Progenitor cell of endocrine pancreas (in vitro differentiated cells): ENCODE measurements around the gene CD160. TPM values are rescaled to one million over a fixed set of nuclear protein-coding genes. Genes with fewer than 3 reads are reported as not detected.
"Not testable (repeated sequence)": the region's sequence is repeated elsewhere in the genome, so short reads cannot be mapped to it uniquely, and the experiment has no call there.

Source experiments
- DNase-seq: peaks from one replicate; pipeline ENCODE4 v3.0.0; 2021; ENCODE audit warnings: low spot score; ENCODE audit not compliant: unreplicated experiment
- H3K27ac Mint-ChIP-seq: 2 replicates; pipeline ENCODE4 v1.8.0; 2021; ENCODE audit warnings: mild to moderate bottlenecking, moderate library complexity, mixed read lengths
- H3K27me3 Mint-ChIP-seq: 2 replicates; pipeline ENCODE4 v1.8.0; 2021; ENCODE audit warnings: mixed read lengths
- H3K36me3 Mint-ChIP-seq: 2 replicates; pipeline ENCODE4 v1.8.0; 2022; ENCODE audit warnings: mixed read lengths; ENCODE audit not compliant: insufficient read depth
- H3K4me1 Mint-ChIP-seq: 2 replicates; pipeline ENCODE4 v1.8.0; 2021; ENCODE audit warnings: low read depth, mixed read lengths
- H3K4me3 Mint-ChIP-seq: 2 replicates; pipeline ENCODE4 v1.8.0; 2021; ENCODE audit warnings: low read depth, mild to moderate bottlenecking, moderate library complexity, mixed read lengths
- H3K9me3 Mint-ChIP-seq: 2 replicates; pipeline ENCODE4 v1.8.0; 2021; ENCODE audit warnings: low read depth, mixed read lengths
- total RNA-seq: library from RNA; stranded (reverse); gene quantifications from 2 replicates; pipeline ENCODE4 v1.2.1, GENCODE V29; 2021
- TF ChIP-seq, protein P1 (sequence below): fragments of 200-600 bp; sonication (generic); IDR thresholded peaks from one replicate; pipeline ENCODE4 v1.5.0; 2021; ENCODE audit warnings: antibody characterized with exemption, mild to moderate bottlenecking; ENCODE audit not compliant: unreplicated experiment

CD160 gene
- total RNA-seq, 1 donor from 2014 or later, result not detected

DNA sequence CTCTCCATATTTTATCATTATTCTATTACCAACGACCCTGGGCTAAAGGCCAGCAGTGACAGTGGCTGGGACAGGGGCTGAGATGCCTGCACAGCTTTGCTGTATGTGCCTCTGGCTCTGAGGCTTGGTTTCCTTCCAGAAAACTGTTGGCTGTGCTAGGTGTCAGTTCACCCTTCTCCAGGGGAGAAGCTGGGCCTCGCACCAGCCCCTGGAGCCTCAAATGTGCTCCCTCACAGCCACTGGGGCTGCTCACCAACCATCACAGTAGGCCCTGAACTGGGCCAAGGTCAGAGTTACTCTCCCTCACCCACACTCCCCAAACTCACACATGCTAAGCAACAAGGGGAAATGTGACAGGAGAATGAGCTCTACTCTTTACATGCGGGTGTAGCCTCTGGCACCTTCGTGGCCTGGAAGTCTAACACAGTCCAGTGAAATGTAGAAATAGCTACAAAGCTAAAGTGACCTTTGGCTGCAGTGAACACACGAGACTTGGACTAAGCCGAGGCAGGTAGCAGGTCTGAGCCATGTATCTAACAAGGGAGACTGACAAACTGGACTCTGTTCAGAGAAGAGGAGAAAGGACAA is 4.7 kb upstream of the CD160 start:
- no peak for DNase-seq
- TF ChIP-seq, protein P1, sequence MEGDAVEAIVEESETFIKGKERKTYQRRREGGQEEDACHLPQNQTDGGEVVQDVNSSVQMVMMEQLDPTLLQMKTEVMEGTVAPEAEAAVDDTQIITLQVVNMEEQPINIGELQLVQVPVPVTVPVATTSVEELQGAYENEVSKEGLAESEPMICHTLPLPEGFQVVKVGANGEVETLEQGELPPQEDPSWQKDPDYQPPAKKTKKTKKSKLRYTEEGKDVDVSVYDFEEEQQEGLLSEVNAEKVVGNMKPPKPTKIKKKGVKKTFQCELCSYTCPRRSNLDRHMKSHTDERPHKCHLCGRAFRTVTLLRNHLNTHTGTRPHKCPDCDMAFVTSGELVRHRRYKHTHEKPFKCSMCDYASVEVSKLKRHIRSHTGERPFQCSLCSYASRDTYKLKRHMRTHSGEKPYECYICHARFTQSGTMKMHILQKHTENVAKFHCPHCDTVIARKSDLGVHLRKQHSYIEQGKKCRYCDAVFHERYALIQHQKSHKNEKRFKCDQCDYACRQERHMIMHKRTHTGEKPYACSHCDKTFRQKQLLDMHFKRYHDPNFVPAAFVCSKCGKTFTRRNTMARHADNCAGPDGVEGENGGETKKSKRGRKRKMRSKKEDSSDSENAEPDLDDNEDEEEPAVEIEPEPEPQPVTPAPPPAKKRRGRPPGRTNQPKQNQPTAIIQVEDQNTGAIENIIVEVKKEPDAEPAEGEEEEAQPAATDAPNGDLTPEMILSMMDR, result no peak
- peaks cover 12% of the 10 kb centered on the region for H3K4me1 Mint-ChIP-seq
- peaks cover 3% of the 10 kb centered on the region for H3K9me3 Mint-ChIP-seq
- H3K27ac Mint-ChIP-seq, result no peak overlapping the region
- H3K27me3 Mint-ChIP-seq, result peaks cover 7% of the 10 kb centered on the region
- H3K36me3 Mint-ChIP-seq, result no peaks in the 10 kb centered on the region
- no peak overlapping the region for H3K4me3 Mint-ChIP-seq

GRCh38 chr1:145716641-145717345 is 2.5 kb upstream of the CD160 start:
- no peak for DNase-seq
- no peaks in the 10 kb centered on the region for H3K9me3 Mint-ChIP-seq
- H3K27me3 Mint-ChIP-seq, result peaks cover 25% of the 10 kb centered on the region
- peaks cover 6% of the 10 kb centered on the region for H3K4me1 Mint-ChIP-seq
- H3K36me3 Mint-ChIP-seq, result no peaks in the 10 kb centered on the region
- no peak overlapping the region for H3K27ac Mint-ChIP-seq
- TF ChIP-seq, protein P1, result no peak
- H3K4me3 Mint-ChIP-seq, result no peak overlapping the region

GRCh38 chr1:145717833-145718232 is 1.5 kb upstream of the CD160 start:
- no peak overlapping the region for H3K4me3 Mint-ChIP-seq
- DNase-seq, result no peak
- peaks cover 6% of the 10 kb centered on the region for H3K4me1 Mint-ChIP-seq
- H3K27ac Mint-ChIP-seq, result no peak overlapping the region
- peaks cover 26% of the 10 kb centered on the region for H3K27me3 Mint-ChIP-seq
- TF ChIP-seq, protein P1, result no peak
- H3K36me3 Mint-ChIP-seq, result no peaks in the 10 kb centered on the region
- H3K9me3 Mint-ChIP-seq, result no peaks in the 10 kb centered on the region

- not testable (repeated sequence) for H3K4me1 Mint-ChIP-seq, H3K27ac Mint-ChIP-seq, H3K9me3 Mint-ChIP-seq, H3K36me3 Mint-ChIP-seq, H3K4me3 Mint-ChIP-seq, DNase-seq
- H3K27me3 Mint-ChIP-seq, result peaks cover 28% of the 10 kb centered on the region
These were observed 834 bp upstream of the CD160 start for GRCh38 chr1:145718465-145718864.

GRCh38 chr1:145720556-145720877 is 1.2 kb downstream of the CD160 start:
- DNase-seq, result no peak
- H3K4me1 Mint-ChIP-seq, result peaks cover 4% of the 10 kb centered on the region
- H3K4me3 Mint-ChIP-seq, result no peak overlapping the region
- H3K27me3 Mint-ChIP-seq, result peaks cover 28% of the 10 kb centered on the region
- TF ChIP-seq, protein P1, result no peak
- H3K9me3 Mint-ChIP-seq, result no peaks in the 10 kb centered on the region
- H3K36me3 Mint-ChIP-seq, result no peaks in the 10 kb centered on the region
- H3K27ac Mint-ChIP-seq, result no peak overlapping the region
